ENCODE measurements around the gene RBKS.

GRCh38 chr2:27878825-27879224 is 11.4 kb downstream of the RBKS start:
- TF ChIP-seq, protein P1, sequence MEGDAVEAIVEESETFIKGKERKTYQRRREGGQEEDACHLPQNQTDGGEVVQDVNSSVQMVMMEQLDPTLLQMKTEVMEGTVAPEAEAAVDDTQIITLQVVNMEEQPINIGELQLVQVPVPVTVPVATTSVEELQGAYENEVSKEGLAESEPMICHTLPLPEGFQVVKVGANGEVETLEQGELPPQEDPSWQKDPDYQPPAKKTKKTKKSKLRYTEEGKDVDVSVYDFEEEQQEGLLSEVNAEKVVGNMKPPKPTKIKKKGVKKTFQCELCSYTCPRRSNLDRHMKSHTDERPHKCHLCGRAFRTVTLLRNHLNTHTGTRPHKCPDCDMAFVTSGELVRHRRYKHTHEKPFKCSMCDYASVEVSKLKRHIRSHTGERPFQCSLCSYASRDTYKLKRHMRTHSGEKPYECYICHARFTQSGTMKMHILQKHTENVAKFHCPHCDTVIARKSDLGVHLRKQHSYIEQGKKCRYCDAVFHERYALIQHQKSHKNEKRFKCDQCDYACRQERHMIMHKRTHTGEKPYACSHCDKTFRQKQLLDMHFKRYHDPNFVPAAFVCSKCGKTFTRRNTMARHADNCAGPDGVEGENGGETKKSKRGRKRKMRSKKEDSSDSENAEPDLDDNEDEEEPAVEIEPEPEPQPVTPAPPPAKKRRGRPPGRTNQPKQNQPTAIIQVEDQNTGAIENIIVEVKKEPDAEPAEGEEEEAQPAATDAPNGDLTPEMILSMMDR (IDR thresholded peaks at IDR 0.05) = no peak
- no peak for TF ChIP-seq FOSL2 (IDR thresholded peaks at IDR 0.05; ENCODE audit: borderline replicate concordance, low read depth)
- TF ChIP-seq GABPA (IDR thresholded peaks at IDR 0.05; ENCODE audit: low read depth) = no peak
- TF ChIP-seq NRF1 (IDR thresholded peaks at IDR 0.05; ENCODE audit: low read depth, low read length) = no peak
- no peak for TF ChIP-seq TEAD4 (IDR thresholded peaks at IDR 0.05; ENCODE audit: borderline replicate concordance, insufficient read depth)
- TF ChIP-seq POLR2AphosphoS5 (IDR thresholded peaks at IDR 0.05; ENCODE audit: low read depth, low read length) = no peak
- TF ChIP-seq YY1 (IDR thresholded peaks at IDR 0.05; ENCODE audit: low read depth) = no peak
- TF ChIP-seq FOXM1 (IDR thresholded peaks at IDR 0.05; ENCODE audit: low read depth) = no peak
- no peak for TF ChIP-seq SMC3 (IDR thresholded peaks at IDR 0.05; ENCODE audit: low read depth, low read length)

All from SK-N-SH (cell line).